Amniotic epithelial cell (primary cell): ENCODE results near the gene SFI1.
A peak's percentile ranks its signal among the peaks of the same experiment; 100 is the strongest.

Experiments
- DNase-seq: peaks from one replicate; pipeline ENCODE4 v3.0.0-alpha.2; 2010; ENCODE audit warnings: low read depth

The SFI1 gene

DNA sequence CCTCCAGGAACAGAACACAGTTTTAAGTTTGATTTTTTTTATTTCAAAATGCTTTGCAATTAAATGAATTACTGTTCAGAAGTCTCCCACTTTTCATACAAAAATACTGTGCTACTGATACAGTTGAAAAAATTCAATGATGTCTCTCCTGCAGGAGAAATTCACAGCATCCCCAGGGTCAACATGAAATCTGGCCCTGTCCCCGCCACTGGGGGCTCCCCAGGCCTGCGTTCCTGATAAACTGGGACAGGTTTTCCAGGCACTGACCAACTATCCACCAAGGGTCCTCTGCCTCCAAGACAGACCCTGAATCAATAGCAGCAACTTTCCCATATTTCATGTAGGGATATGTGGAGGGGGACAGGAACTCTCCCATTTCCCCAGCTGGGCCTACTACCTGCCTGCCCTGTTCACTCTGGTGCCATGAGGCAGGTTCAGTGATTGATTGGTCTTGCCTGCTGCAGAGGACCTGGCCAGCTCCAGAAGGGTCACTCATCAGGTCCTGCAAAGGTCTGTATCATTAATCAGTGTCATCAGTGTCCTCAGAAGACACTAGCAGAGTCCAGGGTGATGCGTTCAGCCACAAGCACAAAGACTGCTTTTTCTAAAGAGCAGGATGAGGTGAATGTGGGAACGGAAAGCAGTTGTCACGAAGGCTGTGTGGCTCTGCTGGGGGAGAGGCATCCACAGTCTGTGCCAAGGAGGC, 122.3 kb downstream of the SFI1 start:
- DNase-seq = no peak

DNA sequence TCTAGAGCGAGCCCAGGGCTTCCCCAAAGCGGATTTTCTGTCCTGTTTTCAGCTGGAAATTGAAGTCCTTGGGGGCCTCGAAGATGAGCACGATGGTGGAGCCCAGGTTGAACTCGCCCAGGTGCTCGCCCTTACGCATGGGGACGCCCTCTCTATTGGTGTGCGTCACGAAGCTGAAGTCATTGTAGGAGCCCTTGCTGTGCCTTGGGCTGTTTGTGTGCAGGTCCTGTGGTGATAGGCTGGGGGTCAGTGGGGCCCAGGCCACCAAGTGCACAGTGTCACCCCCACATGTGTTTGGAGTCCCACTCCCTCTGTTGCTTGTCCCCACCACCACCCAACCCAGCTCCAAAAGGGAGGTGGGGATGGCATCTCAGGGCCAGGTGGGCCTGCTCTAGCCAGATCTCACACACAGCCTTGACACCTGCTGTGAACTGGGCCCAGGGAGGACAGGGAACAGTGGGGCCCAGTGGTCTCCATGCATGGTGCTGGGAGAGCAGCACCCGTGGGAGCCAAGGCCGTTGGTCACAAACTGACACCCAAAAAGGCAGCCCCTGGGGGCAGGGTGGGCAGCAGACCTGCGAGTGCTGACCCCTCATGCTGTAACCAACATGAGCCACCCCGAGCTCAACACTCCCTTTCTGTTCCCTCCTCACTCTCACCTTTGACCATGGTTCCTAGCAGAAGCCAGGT, 123.4 kb downstream of the SFI1 start:
- DNase-seq = no peak

DNA sequence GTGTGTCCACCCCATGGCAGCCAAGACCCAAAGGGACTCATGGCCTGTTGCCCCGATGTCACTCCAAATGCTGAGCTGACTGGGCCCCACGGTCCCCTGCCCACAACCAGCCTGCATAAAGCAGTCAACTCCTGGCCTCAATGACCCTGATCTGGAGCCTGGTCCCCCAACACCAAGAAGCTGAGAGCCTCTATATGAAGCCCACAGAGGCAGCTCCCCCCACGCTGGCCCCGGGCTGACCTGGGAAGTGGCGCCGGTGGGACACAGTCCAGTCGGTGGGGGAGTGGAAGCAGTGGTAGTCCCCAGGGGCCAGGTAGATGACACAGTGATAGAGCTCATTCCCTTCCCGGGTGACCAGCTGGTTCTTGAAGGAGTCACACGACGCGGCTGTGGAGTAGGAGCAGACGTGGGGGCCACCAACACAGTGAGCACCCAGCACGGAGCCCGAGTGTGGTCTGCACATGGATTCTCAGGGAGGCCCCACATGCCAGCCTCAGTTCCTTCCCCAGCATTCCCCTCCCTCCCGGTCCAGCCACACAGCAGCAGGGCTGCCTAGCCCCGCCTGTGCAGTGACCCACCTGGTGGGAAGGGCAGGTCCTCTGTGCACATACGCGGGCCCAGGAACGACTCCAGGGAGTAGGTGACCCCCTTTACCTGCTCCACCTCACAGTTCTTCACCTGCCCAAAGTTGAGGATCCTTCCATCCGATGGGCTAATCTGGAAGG, 124.6 kb downstream of the SFI1 start:
- DNase-seq = no peak

DNA sequence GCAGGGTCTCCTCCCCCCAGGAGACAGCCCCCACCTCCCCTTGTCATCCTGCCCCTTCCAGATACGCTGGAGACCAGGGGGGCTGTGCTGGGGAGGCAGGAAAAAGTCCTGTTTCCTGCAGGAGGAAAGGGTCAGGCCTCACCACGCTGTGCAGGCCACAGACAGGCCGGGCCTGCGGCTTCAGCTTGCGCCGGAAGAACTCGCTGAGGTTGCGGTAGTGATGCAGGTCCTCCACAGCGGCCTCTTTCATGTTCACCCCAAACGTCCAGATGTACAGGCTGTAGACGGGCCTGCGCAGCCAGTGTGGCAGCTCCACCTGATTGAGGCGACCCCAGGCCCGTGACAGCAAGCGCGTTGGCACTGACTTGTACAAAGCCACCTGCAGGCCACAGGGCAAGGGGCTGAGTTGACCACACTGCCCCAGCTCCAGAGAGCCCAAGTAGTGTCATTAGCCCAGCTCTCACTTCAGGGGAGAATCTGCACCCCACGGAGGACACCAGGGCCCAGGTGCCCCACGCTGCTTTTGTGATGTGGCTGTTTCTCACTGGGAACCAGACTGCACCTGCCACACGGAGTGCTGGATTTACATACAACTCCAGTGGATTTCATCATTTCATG, 125.3 kb downstream of the SFI1 start:
- no peak for DNase-seq

DNA sequence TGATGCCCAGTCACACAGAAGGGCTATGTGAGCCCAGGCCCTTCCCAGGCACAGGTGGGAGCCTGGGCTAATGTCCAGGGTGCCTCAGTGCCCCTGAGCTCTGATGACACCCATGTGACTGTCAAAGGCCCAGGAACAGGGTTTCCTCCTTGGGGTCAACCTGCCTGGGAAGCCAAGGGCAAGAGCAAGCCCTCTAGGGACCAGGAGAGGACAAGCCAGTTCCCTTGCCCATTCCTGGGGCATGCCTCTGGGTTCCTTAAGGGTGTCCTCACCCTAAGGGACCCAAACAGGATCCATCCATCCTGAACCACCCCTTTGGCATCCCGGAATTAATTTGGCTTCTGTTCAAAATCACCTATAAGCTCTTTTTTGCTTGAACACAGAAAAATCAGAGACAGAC, 126.6 kb downstream of the SFI1 start:
- no peak for DNase-seq

DNA sequence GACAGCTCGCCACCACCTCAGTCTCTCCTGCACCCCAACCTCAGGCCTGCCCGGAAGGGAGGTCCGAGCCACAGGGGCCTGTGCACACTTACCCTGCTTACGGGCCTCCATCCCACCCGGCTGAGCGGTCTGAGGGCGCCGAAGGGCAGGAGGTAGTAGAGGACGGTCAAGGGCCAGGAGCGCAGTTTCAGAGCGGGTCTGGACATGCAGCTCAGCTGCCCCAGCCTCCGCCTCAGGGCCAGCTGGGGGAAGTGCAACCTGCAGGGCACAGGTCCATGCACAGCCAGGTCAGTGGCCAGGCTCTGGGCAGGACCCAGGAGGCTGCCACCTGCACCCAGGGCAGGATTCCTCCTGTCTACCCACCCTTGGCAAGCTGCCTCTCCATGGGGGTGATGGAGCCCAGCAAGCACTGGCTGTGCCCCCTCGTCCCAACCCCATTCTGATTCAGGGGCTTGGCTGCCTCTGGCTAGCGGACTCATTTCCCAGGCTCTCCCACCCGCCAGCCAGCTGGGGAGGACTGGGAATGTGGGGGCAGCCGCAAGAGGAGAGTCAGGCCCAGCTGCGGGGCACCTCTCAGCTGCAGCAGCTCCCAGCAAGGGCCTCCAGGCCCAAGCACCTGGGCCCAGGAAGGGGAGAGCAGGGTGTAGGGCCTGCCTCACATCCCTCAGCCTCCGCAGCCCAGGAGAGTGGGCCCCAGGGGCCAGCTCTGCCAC, 127.4 kb downstream of the SFI1 start:
- DNase-seq = no peak

DNA sequence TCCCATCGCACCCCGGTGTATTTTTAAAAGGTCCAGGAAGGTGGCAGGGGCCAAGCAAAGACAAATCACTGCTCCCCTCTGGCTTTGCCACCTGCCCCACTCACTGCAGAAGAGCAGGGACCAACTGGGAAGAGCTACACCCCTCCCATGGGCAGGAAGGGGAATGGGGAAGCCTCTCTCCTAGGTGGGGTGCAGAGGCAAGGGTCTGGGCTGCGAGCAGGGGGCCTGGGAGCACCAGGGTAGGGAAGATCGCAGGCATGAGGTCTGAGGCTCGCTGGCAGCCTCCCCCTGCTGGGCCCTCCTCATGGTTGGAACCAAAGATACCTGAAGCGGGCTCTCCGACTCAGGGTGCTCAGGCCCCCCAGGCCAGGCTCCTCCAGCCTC, 128.9 kb downstream of the SFI1 start:
- DNase-seq = no peak

DNA sequence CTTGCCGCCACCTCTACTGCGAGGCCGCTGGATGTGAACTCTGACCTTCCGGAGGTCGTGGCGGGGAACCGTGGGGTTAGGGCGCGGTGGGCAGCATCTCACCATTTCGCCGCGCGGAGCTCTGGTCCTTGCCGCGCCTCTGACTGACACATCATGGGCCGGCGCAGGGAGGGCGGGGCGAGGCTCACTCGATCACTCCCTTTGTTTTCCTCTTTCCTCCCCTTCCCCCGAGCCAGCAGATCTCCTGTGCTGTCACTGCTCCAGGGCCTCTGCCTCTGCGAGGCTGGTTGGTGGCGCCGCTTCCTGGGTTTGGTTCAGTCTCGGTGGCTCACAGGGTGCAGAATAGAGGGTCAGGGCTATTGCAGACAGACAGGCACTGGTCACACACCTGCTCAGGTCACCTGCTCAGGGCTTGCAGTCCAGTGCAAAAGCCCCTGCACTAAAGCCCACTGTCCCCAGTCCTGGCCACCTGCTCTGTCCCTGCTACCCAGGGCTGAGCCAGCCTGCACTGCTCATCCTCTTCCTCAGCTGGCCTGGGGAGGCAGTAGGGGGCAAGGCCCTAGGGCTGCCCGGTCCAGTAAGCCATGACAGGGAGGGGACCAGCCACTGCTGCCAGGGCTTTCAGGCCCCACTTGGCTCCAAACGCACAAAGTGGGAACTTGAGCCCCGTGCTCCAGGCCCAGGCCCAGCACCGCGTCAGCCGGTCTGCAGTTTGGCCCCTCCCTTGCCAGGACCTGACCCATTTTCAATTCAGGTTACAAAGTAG, 129.5 kb downstream of the SFI1 start:
- DNase-seq = peak; percentile 42

DNA sequence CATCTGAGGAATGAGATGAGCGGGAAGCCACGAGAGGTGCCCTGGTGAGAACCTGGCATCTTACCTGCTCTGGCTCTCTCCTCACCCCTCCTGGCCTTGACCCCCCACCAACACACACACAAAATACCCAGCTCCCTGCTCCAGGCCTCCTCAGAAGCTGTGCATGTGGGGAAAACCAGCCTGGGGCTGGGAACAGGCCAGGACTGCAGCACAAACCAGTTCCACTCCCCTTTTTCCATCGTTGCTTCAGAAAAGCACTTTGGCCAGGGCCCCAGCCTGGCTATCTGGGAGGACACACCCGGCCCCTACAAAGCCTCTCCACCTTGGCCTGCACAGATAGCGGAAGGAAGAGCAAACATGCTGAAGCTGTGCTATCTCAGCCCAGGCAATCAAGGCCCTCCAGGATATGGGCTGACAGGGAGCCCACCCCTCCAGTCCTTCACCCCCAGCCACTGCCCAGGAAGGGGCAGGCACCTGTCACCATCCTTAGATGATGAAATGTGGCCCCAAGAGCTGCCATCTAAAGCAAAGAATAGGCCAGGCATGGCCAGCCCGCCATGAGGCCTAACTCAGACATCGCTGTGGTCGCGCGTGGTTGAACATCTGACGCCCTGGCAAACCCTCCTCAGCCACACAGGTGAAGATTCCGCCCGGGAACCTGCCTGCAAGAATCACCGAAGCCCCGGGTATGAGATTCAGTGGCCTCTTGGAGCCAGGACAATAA, 130.3 kb downstream of the SFI1 start:
- DNase-seq = no peak

DNA sequence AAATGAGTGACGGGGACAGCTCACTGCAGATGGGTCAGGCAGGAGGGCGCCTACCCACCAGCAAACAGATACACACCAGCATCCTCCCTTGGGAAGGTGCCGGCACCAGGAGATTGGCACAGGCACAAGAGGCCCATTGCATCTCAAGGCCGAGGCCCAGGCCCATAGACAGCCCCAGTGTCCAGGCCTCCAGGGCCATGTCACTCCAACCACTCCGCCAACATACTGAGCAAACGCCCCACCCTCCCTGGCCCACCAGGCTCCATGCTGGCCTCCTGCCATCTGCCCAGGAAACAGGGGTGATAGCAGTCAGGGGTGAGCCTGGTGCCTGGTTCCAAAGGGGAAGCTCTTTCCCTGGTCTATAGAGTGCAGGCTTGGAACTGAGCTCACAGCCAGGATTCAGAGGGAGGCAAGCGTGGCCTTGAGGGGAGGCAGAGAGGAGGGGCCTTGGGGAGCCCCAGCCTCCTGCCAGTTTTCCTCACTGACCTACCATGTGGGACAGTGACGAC, 130.9 kb downstream of the SFI1 start:
- DNase-seq = no peak

DNA sequence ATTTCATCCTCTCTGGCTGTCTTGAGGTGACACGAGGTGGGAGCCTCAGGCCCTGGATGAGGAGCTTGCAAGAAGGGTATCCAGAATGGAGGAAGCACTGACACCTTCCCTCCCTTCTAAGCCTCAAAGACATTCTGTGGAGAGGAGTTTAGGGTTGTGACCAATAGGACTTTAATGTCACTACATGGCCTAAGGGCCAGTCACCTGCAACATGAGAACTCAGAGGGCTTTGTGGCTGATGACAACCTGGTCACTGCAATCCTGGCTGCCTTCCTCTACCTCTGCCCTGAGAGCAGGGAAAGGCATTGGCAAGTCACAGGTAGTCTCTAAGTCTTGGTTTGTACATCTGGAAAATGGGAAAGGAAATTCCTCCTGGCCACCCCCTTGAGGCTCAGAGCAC, 132.0 kb downstream of the SFI1 start:
- no peak for DNase-seq

DNA sequence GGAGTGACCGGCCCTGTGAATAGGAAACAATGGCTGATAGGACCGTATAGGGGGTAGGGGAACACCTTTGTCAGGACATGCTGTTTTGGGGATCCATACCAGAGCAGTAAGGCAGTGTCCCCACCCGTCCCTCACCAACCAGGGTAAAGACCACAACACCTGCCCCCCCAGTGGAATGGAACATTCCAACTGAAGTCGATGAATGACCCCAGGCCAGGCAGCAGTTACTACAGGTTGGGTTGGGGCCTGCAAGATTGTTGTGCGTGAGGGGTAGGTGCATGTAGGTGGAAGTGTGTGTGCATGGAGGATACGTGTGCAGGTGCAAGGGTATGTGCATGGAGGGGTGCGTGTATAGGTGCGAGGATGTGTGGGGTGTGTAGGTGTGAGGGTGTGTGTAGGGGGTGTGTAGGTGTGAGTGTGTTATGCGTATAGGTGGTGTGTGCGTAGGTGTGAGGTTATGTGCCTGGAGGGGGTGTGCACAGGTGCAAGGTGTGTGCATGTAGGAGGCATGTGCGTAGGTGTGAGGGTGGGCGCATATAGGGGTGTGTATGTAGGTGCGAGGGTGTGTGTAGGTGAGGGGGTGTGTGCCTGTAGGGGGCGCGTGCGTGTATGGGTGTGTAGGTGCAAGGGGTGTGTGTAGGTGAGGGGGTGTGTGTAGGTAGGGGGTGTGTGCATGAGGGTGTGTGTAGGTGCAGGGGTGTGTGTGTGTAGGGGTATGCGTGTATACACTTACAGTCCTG, 132.8 kb downstream of the SFI1 start:
- no peak for DNase-seq

DNA sequence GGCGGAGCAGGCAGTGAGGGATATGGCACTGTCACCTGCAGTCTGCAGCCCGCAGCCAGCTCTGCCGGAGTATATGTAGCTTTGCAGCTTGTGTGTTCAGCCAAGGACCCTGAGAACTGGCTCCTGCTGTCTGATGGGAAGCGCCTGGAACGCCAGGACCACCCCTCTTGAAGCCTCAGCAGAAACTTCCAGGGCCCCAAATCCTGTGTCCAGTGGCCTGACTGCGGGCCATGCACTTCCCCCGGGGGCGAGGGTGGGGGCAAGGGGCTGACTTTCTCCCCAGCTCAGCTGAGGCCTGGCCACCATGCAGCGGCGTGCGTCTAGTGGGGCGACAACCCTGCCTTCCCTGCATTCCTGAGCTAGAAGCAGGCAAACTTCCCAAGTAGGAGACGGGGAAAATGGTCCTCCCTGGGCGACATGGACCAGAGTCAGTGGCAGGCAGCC, 133.4 kb downstream of the SFI1 start:
- DNase-seq = no peak

DNA sequence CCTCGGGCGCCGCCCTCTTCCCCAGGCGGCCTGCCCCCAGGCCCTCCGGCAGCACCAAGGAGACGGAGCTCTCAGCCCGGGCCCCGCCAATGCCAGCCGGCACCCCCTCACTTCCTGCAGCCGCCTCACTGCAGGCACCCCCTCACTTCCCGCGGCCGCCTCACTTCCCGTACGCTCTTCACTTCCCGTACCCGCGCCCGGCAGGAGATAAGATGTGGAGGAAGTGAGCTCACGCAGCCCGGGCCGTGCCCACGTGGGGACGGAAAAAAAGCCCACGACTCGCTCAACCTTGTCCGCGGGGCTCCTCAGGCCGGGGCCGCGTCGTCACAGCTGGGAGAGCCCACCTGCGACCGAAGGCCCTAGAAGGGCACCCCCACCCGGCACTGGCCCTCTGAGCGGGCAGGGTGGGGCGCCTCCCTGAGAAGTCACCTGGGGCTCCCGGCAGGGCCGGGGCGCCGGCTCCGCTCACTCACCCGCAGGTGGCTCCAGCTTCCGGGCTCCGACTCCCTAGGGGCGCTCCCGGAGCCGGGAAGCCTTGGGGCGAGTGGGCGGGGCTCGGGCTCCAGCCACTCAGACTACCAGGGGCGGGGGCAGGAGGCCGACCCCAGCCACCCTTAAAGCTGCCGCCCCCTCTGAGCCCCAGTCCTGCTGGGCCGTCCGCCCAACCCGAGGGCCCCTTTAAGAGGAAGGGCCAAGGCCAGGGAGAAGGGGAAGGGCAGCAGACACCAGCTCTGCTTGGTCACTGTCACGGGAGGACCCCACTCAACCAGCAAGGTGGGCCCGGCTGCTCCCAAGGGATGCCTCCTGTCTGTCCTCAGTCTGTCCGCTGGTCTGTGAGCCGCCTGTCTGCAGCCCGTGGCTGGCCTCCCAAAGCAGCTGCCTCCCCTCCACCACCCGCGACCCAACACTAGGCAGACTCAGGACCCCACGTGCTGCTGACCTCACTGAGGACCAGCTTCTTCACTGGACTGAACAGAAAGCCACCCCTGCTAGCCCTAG, 134.3 kb downstream of the SFI1 start:
- DNase-seq = peak; percentile 88

DNA sequence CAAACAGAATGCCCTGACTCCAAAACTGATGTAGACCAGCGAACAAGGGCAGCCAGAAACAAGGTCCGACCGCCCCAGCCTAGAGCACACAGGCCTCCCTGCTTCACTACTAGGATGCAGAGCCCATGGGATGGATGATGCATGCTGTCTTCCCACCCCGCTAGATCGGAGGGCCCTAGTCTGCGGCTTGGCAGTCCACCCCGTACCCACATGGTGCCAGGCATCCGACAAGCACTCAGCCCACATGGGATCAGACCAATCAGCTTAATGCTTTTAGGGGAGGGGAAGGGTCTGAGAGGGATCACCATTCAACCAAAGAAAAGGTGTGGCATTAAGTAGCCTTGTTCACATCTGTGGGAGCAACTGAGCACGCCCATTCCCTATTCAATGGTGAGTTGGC, 135.1 kb downstream of the SFI1 start:
- no peak for DNase-seq

DNA sequence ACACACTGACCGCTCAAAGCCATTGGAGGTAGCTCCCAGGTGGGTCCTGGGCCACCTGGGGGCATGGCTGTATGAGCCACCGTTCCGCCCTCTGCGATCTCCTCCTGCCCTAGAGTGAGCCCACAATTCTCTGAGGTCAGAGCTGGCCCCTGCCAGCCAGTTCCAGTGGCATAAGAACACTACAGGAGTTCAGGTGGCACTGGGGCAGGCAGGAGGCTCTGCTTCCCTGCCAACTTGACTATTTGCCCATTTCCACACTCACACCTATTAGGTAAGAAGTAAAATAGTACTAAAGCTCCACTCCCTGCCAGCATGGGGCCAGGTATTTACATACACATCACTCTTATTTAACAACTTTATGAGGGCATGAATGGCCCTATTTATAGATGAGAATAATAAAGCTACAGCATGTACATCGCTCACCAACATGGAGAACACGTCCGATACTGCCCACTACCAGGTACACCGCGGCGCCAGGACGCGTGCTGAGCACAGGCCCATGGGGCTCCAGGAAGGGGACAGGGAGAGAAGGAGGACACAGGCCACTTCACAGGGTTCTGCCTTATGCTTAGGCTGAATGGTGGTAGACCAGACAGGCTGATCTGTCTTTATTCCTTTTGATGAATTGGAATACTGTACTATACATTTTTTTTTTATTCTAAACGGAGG, 139.4 kb downstream of the SFI1 start:
- no peak for DNase-seq

DNA sequence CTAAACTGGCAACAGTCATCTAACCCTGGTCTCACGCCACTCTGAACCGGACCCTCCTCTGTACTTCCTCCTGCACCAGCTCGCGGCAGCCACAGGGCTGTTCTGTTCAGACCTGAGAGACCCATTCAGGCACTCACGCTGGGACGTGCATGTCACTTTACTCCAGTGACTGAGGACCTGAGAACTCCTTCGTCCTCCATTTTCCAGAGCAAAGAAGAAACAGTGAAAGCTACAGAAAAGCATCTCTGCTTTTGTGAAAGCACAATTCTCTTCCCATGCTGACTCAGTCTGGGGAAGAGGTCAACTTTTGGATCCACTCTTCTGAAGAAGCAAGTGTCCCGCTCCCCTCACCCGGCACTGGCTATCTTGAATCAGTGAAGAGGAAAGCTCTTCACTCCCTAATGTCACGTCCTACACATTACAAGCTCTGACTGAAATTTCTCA, 141.1 kb downstream of the SFI1 start:
- DNase-seq = no peak
